ENCODE data around the gene EGR2. TPM values are rescaled to one million over a fixed set of nuclear protein-coding genes. Genes with fewer than 3 reads are reported as not detected.

Gene EGR2
- total and polyA plus RNA-seq, 2 donors (not counting 3 experiments of a cell fraction or from before 2014, with no cell fraction given), result 0.46 to 0.47 TPM

DNA sequence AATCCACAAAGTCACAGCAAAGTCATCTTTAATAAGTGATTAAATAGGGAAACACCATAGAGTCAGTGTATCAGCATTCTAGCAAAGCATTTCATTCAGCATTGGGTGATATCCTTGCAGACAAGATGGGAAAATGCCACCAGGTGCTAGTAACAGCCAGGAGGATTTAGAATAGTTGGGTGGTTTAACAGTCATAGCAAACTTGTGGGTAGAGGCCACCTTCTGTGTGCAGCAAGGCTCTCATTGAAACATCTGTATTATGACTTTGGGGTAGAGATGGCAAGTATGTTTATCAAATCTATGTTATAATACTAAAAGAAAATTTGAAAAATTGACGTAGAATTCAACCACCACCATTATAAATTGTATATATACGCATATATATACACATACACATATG is 38.0 kb downstream of the EGR2 start:
- ChIA-PET CTCF (no interaction called here), POLR2A (no interaction called here)
- Histone ChIP-seq H3K36me3 (ENCODE audit: control insufficient read depth in 2 of 2, extremely low read depth in 1 of 2, insufficient read depth in 2 of 2, low read length in 2 of 2) (no peaks in the 10 kb centered on the region), H3K79me2 (ENCODE audit: control insufficient read depth, insufficient read depth, low read length) (no peaks in the 10 kb centered on the region), H3K4me1 (ENCODE audit: control insufficient read depth, extremely low read depth, insufficient read depth, low read length) (no peaks in the 10 kb centered on the region), H3K4me3 (replicated peaks in 1 of 3; ENCODE audit: insufficient read depth in 1 of 3, low read depth in 1 of 3, low read length in 3 of 3) (no peak overlapping the region), H2AFZ (ENCODE audit: low read depth, low read length) (no peak overlapping the region), H4K20me1 (replicated peaks; ENCODE audit: control insufficient read depth, extremely low read depth, insufficient read depth, low read length) (no peaks in the 10 kb centered on the region), H3K9me3 (replicated peaks; ENCODE audit: control insufficient read depth, insufficient read depth, low read length) (no peaks in the 10 kb centered on the region), H3K4me2 (ENCODE audit: insufficient read depth, low read length) (no peak overlapping the region), H3K27me3 (ENCODE audit: control insufficient read depth in 2 of 2, insufficient read depth in 2 of 2, low read length in 2 of 2) (peaks cover 3 to 9% of the 10 kb centered on the region in 2 experiments), H3K9me1 (replicated peaks; ENCODE audit: control insufficient read depth, extremely low read depth, insufficient read depth, low read length) (no peaks in the 10 kb centered on the region), H3K9ac (replicated peaks; ENCODE audit: extremely low read depth, insufficient read depth, low read length) (no peak overlapping the region), H3K27ac (ENCODE audit: insufficient read depth, low read depth, low read length) (no peak overlapping the region)
- no peak for FAIRE-seq
- no peak for DNase-seq (ENCODE audit: low read depth, low spot score)
- intact Hi-C loops (cut with micrococcal nuclease), result no loop called here
- dilution Hi-C loops (cut with MboI; ENCODE audit: extremely low pct_ligation_motif_present, low sequenced_read_pairs), result no loop called here
- TF ChIP-seq POLR2AphosphoS5 (IDR thresholded peaks at IDR 0.05; ENCODE audit: insufficient read depth, low read depth, low read length), result no peak
- TF ChIP-seq FOS (IDR thresholded peaks at IDR 0.05; ENCODE audit: borderline replicate concordance, insufficient read depth, low read length), result no peak
- TF ChIP-seq EZH2 (IDR thresholded peaks at IDR 0.05; ENCODE audit: borderline replicate concordance, low read depth, low read length, severe bottlenecking), result no peak
- TF ChIP-seq GATA2 (IDR thresholded peaks at IDR 0.05; ENCODE audit: insufficient read depth, insufficient read length, low read depth, low read length), result no peak
- TF ChIP-seq, protein P1, sequence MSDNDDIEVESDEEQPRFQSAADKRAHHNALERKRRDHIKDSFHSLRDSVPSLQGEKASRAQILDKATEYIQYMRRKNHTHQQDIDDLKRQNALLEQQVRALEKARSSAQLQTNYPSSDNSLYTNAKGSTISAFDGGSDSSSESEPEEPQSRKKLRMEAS (IDR thresholded peaks at IDR 0.05; ENCODE audit: insufficient read depth, insufficient read length), result no peak
- TF ChIP-seq JUN (IDR thresholded peaks at IDR 0.05; ENCODE audit: borderline replicate concordance, insufficient read depth, insufficient read length, low read depth), result no peak
- no peak for TF ChIP-seq MYC (IDR thresholded peaks at IDR 0.05; ENCODE audit: low read depth, low read length)
- TF ChIP-seq POLR2A (IDR thresholded peaks at IDR 0.05; ENCODE audit: low read depth, low read length), result no peak
- TF ChIP-seq, protein P2, sequence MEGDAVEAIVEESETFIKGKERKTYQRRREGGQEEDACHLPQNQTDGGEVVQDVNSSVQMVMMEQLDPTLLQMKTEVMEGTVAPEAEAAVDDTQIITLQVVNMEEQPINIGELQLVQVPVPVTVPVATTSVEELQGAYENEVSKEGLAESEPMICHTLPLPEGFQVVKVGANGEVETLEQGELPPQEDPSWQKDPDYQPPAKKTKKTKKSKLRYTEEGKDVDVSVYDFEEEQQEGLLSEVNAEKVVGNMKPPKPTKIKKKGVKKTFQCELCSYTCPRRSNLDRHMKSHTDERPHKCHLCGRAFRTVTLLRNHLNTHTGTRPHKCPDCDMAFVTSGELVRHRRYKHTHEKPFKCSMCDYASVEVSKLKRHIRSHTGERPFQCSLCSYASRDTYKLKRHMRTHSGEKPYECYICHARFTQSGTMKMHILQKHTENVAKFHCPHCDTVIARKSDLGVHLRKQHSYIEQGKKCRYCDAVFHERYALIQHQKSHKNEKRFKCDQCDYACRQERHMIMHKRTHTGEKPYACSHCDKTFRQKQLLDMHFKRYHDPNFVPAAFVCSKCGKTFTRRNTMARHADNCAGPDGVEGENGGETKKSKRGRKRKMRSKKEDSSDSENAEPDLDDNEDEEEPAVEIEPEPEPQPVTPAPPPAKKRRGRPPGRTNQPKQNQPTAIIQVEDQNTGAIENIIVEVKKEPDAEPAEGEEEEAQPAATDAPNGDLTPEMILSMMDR (IDR thresholded peaks at IDR 0.05; ENCODE audit: extremely low read depth in 1 of 2, insufficient read depth in 1 of 2, low read depth in 1 of 2, low read length in 2 of 2), result no peak
- no TSS peak for BruUV-seq (replicated peaks)
